ENCODE measurements around the gene PARP6.

The PARP6 gene

GRCh38 chr15:72202302-72202701, 70.1 kb downstream of the PARP6 start:
- TF ChIP-seq NFIC (IDR thresholded peaks at IDR 0.05), result no peak

- TF ChIP-seq RAD21 (IDR thresholded peaks at IDR 0.05; ENCODE audit: low read depth) (no peak), FOXM1 (IDR thresholded peaks at IDR 0.05; ENCODE audit: borderline replicate concordance, low read depth) (no peak), EP300 (IDR thresholded peaks at IDR 0.05; ENCODE audit: borderline replicate concordance) (no peak), ZBTB7A (IDR thresholded peaks at IDR 0.05; ENCODE audit: low read depth) (no peak), REST (IDR thresholded peaks at IDR 0.05; ENCODE audit: low read depth) (no peak), YY1 (IDR thresholded peaks at IDR 0.05; ENCODE audit: low read depth) (no peak), NFIC (IDR thresholded peaks at IDR 0.05) (no peak), CREB1 (IDR thresholded peaks at IDR 0.05; ENCODE audit: low read depth) (no peak), CEBPB (IDR thresholded peaks at IDR 0.05) (no peak), TEAD4 (IDR thresholded peaks at IDR 0.05) (no peak), MAX (IDR thresholded peaks at IDR 0.05) (no peak)
Observed at GRCh38 chr15:72201391-72201921, 70.9 kb downstream of the PARP6 start.

- TF ChIP-seq EGR1 (IDR thresholded peaks at IDR 0.05) (no peak), TAF1 (IDR thresholded peaks at IDR 0.05; ENCODE audit: low read depth) (no peak), USF1 (IDR thresholded peaks at IDR 0.05) (no peak), ZBTB7A (IDR thresholded peaks at IDR 0.05; ENCODE audit: low read depth) (no peak), RAD21 (IDR thresholded peaks at IDR 0.05; ENCODE audit: low read depth) (no peak), TEAD4 (IDR thresholded peaks at IDR 0.05) (no peak), MAX (IDR thresholded peaks at IDR 0.05) (no peak), REST (IDR thresholded peaks at IDR 0.05; ENCODE audit: low read depth) (no peak)
Observed at GRCh38 chr15:72200395-72201237, 71.7 kb downstream of the PARP6 start.

- peak; percentile 88 for TF ChIP-seq RAD21 (IDR thresholded peaks at IDR 0.05; ENCODE audit: low read depth)
- TF ChIP-seq REST (IDR thresholded peaks at IDR 0.05; ENCODE audit: low read depth), result no peak
Observed at GRCh38 chr15:72199721-72200212, 72.6 kb downstream of the PARP6 start.

- TF ChIP-seq TCF12 (IDR thresholded peaks at IDR 0.05; ENCODE audit: low read depth), result no peak
- no peak for TF ChIP-seq EP300 (IDR thresholded peaks at IDR 0.05; ENCODE audit: borderline replicate concordance)
- TF ChIP-seq FOXM1 (IDR thresholded peaks at IDR 0.05; ENCODE audit: borderline replicate concordance, low read depth), result no peak
- no peak for TF ChIP-seq REST (IDR thresholded peaks at IDR 0.05; ENCODE audit: low read depth)
- TF ChIP-seq TEAD4 (IDR thresholded peaks at IDR 0.05), result no peak
Observed at GRCh38 chr15:72199205-72199515, 73.2 kb downstream of the PARP6 start.

Data from Ishikawa (cell line).